MM.1S (cell line): ENCODE measurements around the gene CFAP74.

Experiments used
- DNase-seq: peaks from one replicate; pipeline ENCODE4 v3.0.0-alpha.2; 2015
- H2AFZ ChIP-seq: fragments of 300-600 bp; sonication (generic); 2 replicates; pipeline ENCODE4 v1.6.0; 2016; ENCODE audit warnings: antibody characterized with exemption, low read length
- H3F3A ChIP-seq: fragments of 300-600 bp; sonication (generic); 2 replicates; pipeline ENCODE4 v1.6.1; 2016; ENCODE audit warnings: mild to moderate bottlenecking, antibody characterized with exemption, low read length, moderate library complexity, mixed read lengths; ENCODE audit not compliant: insufficient read depth
- H3K27ac ChIP-seq: fragments of 300-600 bp; sonication (generic); 2 replicates; pipeline ENCODE4 v1.5.1; 2016; ENCODE audit warnings: mild to moderate bottlenecking, low read length
- H3K27me3 ChIP-seq: fragments of 300-600 bp; sonication (generic); replicated peaks from 2 replicates; pipeline ENCODE4 v1.6.0; 2016; ENCODE audit warnings: low read length; ENCODE audit not compliant: insufficient read depth
- H3K36me3 ChIP-seq: fragments of 300-600 bp; sonication (generic); replicated peaks from 2 replicates; pipeline ENCODE4 v1.6.1; 2016; ENCODE audit warnings: mild to moderate bottlenecking, low read length, mixed read lengths; ENCODE audit not compliant: insufficient read depth
- H3K4me1 ChIP-seq: fragments of 300-600 bp; sonication (generic); 2 replicates; pipeline ENCODE4 v1.6.1; 2016; ENCODE audit warnings: low read length, mixed read lengths
- H3K4me2 ChIP-seq: fragments of 300-600 bp; sonication (generic); 2 replicates; pipeline ENCODE4 v1.6.0; 2016; ENCODE audit warnings: low read depth, low read length
- H3K4me3 ChIP-seq: fragments of 300-600 bp; sonication (generic); 2 replicates; pipeline ENCODE4 v1.5.1; 2016; ENCODE audit warnings: low read length, mixed read lengths
- H3K79me2 ChIP-seq: fragments of 300-600 bp; sonication (generic); 2 replicates; pipeline ENCODE4 v1.6.1; 2016; ENCODE audit warnings: mixed run types, low read length, mixed read lengths
- H3K9ac ChIP-seq: fragments of 300-600 bp; sonication (generic); 2 replicates; pipeline ENCODE4 v1.6.1; 2016; ENCODE audit warnings: low read length, mixed read lengths
- H3K9me2 ChIP-seq: fragments of 300-600 bp; sonication (generic); replicated peaks from 2 replicates; pipeline ENCODE4 v1.6.1; 2016; ENCODE audit warnings: mild to moderate bottlenecking, low read length, mixed read lengths; ENCODE audit not compliant: insufficient read depth
- H3K9me3 ChIP-seq: fragments of 300-600 bp; sonication (generic); replicated peaks from 2 replicates; pipeline ENCODE4 v1.6.1; 2016; ENCODE audit warnings: mild to moderate bottlenecking, low read length, mixed read lengths; ENCODE audit not compliant: insufficient read depth
- H4K20me1 ChIP-seq: fragments of 300-600 bp; sonication (generic); 2 replicates; pipeline ENCODE4 v1.6.1; 2016; ENCODE audit warnings: mild to moderate bottlenecking, low read length, moderate library complexity, mixed read lengths; ENCODE audit not compliant: insufficient read depth
- CTCF ChIP-seq: fragments of 300-600 bp; sonication (generic); IDR thresholded peaks from 2 replicates; pipeline ENCODE4 v1.5.1; 2016; ENCODE audit warnings: antibody characterized with exemption, low read length, mixed read lengths
- EZH2 ChIP-seq: fragments of 300-600 bp; sonication (generic); optimal IDR thresholded peaks from 2 replicates; pipeline ENCODE3; 2017; ENCODE audit warnings: low read depth, mild to moderate bottlenecking, antibody characterized with exemption, low read length, mixed read lengths
- EZH2phosphoT487 ChIP-seq: fragments of 300-600 bp; sonication (generic); IDR thresholded peaks from 2 replicates; pipeline ENCODE4 v1.6.1; 2018; ENCODE audit warnings: antibody characterized with exemption, low read length

The CFAP74 gene

GRCh38 chr1:1925437-1926345 is 77.9 kb downstream of the CFAP74 start:
- Histone ChIP-seq H3K4me3 (no peak overlapping the region), H3K9ac (no peak overlapping the region), H3K79me2 (no peaks in the 10 kb centered on the region), H3K27ac (no peak overlapping the region), H4K20me1 (no peaks in the 10 kb centered on the region), H3K36me3 (no peaks in the 10 kb centered on the region), H3F3A (no peaks in the 10 kb centered on the region), H3K27me3 (peaks cover 79% of the 10 kb centered on the region), H3K9me2 (no peaks in the 10 kb centered on the region), H3K4me1 (no peaks in the 10 kb centered on the region), H3K4me2 (no peak overlapping the region), H2AFZ (no peak overlapping the region), H3K9me3 (no peaks in the 10 kb centered on the region)
- TF ChIP-seq EZH2: no peak
- no peak for TF ChIP-seq EZH2phosphoT487
- no peak for TF ChIP-seq CTCF
- DNase-seq: no peak

GRCh38 chr1:1924849-1925248 is 78.7 kb downstream of the CFAP74 start:
- H3K4me2 ChIP-seq: no peak overlapping the region
- H3F3A ChIP-seq: no peaks in the 10 kb centered on the region
- no peak overlapping the region for H2AFZ ChIP-seq
- no peaks in the 10 kb centered on the region for H4K20me1 ChIP-seq
- peaks cover 73% of the 10 kb centered on the region for H3K27me3 ChIP-seq
- no peak for DNase-seq
- no peaks in the 10 kb centered on the region for H3K79me2 ChIP-seq
- TF ChIP-seq CTCF: no peak
- no peak for TF ChIP-seq EZH2
- TF ChIP-seq EZH2phosphoT487: no peak
- no peaks in the 10 kb centered on the region for H3K9me2 ChIP-seq
- H3K9me3 ChIP-seq: no peaks in the 10 kb centered on the region
- no peak overlapping the region for H3K9ac ChIP-seq
- peaks cover under 1% of the 10 kb centered on the region; the same call in 1 of the 2 replicates for H3K4me1 ChIP-seq
- no peak overlapping the region for H3K27ac ChIP-seq
- H3K36me3 ChIP-seq: no peaks in the 10 kb centered on the region
- no peak overlapping the region for H3K4me3 ChIP-seq

- Histone ChIP-seq H3K36me3 (no peaks in the 10 kb centered on the region), H3K4me2 (no peak overlapping the region), H3K4me1 (peaks cover 3% of the 10 kb centered on the region; the same call in 1 of the 2 replicates), H4K20me1 (no peaks in the 10 kb centered on the region), H3F3A (no peaks in the 10 kb centered on the region), H3K9ac (no peak overlapping the region), H3K27me3 (peaks cover 73% of the 10 kb centered on the region), H3K79me2 (no peaks in the 10 kb centered on the region), H3K27ac (no peak overlapping the region), H3K4me3 (no peak overlapping the region), H2AFZ (no peak overlapping the region), H3K9me3 (no peaks in the 10 kb centered on the region), H3K9me2 (no peaks in the 10 kb centered on the region)
- TF ChIP-seq EZH2: no peak
- no peak for TF ChIP-seq CTCF
- TF ChIP-seq EZH2phosphoT487: no peak
- DNase-seq: no peak
Observed at GRCh38 chr1:1924386-1924785, 79.2 kb downstream of the CFAP74 start.
